H9 (cell line): ENCODE results near the gene SETD5. TPM values are rescaled to one million over a fixed set of nuclear protein-coding genes. Genes with fewer than 3 reads are reported as not detected.

Source experiments
- DNase-seq: peaks from one replicate; pipeline ENCODE4 v3.0.0-alpha.2; 2017
- H2AFZ ChIP-seq: one replicate; pipeline ENCODE4 v1.6.1; 2013; ENCODE audit warnings: mild to moderate bottlenecking, low read length, control low read depth, moderate library complexity
- H2AK5ac ChIP-seq: 2 replicates; pipeline ENCODE4 v1.6.1; 2013; ENCODE audit warnings: low read length, control low read depth, mixed read lengths; ENCODE audit not compliant: insufficient read length
- H2BK120ac ChIP-seq: one replicate; pipeline ENCODE4 v1.6.1; 2013; ENCODE audit warnings: low read depth, mild to moderate bottlenecking, low read length, control low read depth, inconsistent platforms; ENCODE audit not compliant: poor library complexity, severe bottlenecking
- H2BK12ac ChIP-seq: 2 replicates; pipeline ENCODE4 v1.6.1; 2013; ENCODE audit warnings: low read length, control low read depth, mixed read lengths, low read depth; ENCODE audit not compliant: insufficient read length
- H2BK15ac ChIP-seq: 2 replicates; pipeline ENCODE4 v1.6.1; 2013; ENCODE audit warnings: low read depth, low read length, control low read depth
- H2BK20ac ChIP-seq: one replicate; pipeline ENCODE4 v1.6.1; 2013; ENCODE audit warnings: low read depth, mild to moderate bottlenecking, low read length, control low read depth, inconsistent platforms; ENCODE audit not compliant: poor library complexity, severe bottlenecking
- H2BK5ac ChIP-seq: 2 replicates; pipeline ENCODE4 v1.6.1; 2013; ENCODE audit warnings: low read length, control low read depth, mixed read lengths; ENCODE audit not compliant: insufficient read length
- H3K14ac ChIP-seq: 2 replicates; pipeline ENCODE4 v1.6.1; 2013; ENCODE audit warnings: low read length, control low read depth; ENCODE audit not compliant: insufficient read depth
- H3K18ac ChIP-seq: 2 replicates; pipeline ENCODE4 v1.6.1; 2013; ENCODE audit warnings: low read depth, mild to moderate bottlenecking, mixed read lengths, low read length, control low read depth; ENCODE audit not compliant: insufficient read length
- H3K23ac ChIP-seq: 2 replicates; pipeline ENCODE4 v1.6.1; 2013; ENCODE audit warnings: low read length, control low read depth, mixed read lengths, low read depth; ENCODE audit not compliant: insufficient read length
- H3K23me2 ChIP-seq: 2 replicates; pipeline ENCODE4 v1.6.1; 2013; ENCODE audit warnings: low read depth, mild to moderate bottlenecking, mixed read lengths, low read length, control low read depth; ENCODE audit not compliant: insufficient read length, poor library complexity, severe bottlenecking
- H3K27ac ChIP-seq: 2 replicates; pipeline ENCODE4 v1.5.1; 2013; ENCODE audit warnings: low read length, control low read depth, mixed read lengths, low read depth; ENCODE audit not compliant: insufficient read length
- H3K27me3 ChIP-seq: 2 replicates; pipeline ENCODE4 v1.6.1; 2013; ENCODE audit warnings: low read length, control low read depth, inconsistent platforms; ENCODE audit not compliant: insufficient read depth
- H3K4ac ChIP-seq: 2 replicates; pipeline ENCODE4 v1.6.1; 2013; ENCODE audit warnings: low read depth, mild to moderate bottlenecking, control low read depth, inconsistent platforms, low read length, moderate library complexity
- H3K4me1 ChIP-seq: 2 replicates; pipeline ENCODE4 v1.6.1; 2013; ENCODE audit warnings: low read length, control low read depth, inconsistent platforms; ENCODE audit not compliant: insufficient read depth
- H3K4me2 ChIP-seq: 2 replicates; pipeline ENCODE4 v1.6.1; 2013; ENCODE audit warnings: low read length, control low read depth, mixed read lengths; ENCODE audit not compliant: insufficient read length, insufficient read depth
- H3K56ac ChIP-seq: 2 replicates; pipeline ENCODE4 v1.6.1; 2013; ENCODE audit warnings: low read depth, mild to moderate bottlenecking, mixed read lengths, low read length, control low read depth; ENCODE audit not compliant: insufficient read length
- H3K79me1 ChIP-seq: 2 replicates; pipeline ENCODE4 v1.6.1; 2013; ENCODE audit warnings: low read depth, mild to moderate bottlenecking, moderate library complexity, low read length, control low read depth, inconsistent platforms; ENCODE audit not compliant: insufficient read depth, poor library complexity, severe bottlenecking
- H3K79me2 ChIP-seq: 2 replicates; pipeline ENCODE4 v1.6.1; 2013; ENCODE audit warnings: low read length, control low read depth, inconsistent platforms; ENCODE audit not compliant: insufficient read depth
- H3K9ac ChIP-seq: 2 replicates; pipeline ENCODE4 v1.6.1; 2013; ENCODE audit warnings: low read length, control low read depth, mixed read lengths; ENCODE audit not compliant: insufficient read length; ENCODE audit errors: extremely low read depth
- H3K9me3 ChIP-seq: one replicate; pipeline ENCODE4 v1.6.1; 2013; ENCODE audit warnings: low read depth, low read length, inconsistent platforms; ENCODE audit not compliant: control insufficient read depth
- H3T11ph ChIP-seq: one replicate; pipeline ENCODE4 v1.6.1; 2013; ENCODE audit warnings: mild to moderate bottlenecking, low read length, control low read depth, inconsistent platforms
- H4K20me1 ChIP-seq: one replicate; pipeline ENCODE4 v1.6.1; 2013; ENCODE audit not compliant: control insufficient read depth, insufficient read length, insufficient read depth
- H4K5ac ChIP-seq: 2 replicates; pipeline ENCODE4 v1.6.1; 2013; ENCODE audit warnings: low read depth, mild to moderate bottlenecking, mixed read lengths, low read length, control low read depth; ENCODE audit not compliant: insufficient read length
- H4K8ac ChIP-seq: replicated peaks from 2 replicates; pipeline ENCODE4 v1.6.1; 2013; ENCODE audit warnings: low read length, control low read depth, mixed read lengths, low read depth; ENCODE audit not compliant: insufficient read length
- H4K91ac ChIP-seq: 2 replicates; pipeline ENCODE4 v1.6.1; 2013; ENCODE audit warnings: low read depth, mild to moderate bottlenecking, moderate library complexity, mixed read lengths, low read length, control low read depth; ENCODE audit not compliant: insufficient read length
- H3K27ac Mint-ChIP-seq, 3 experiments: 2 replicates in 2 of 3; 3 replicates in 1 of 3; pipeline ENCODE4 v1.8.0; 2020 to 2021; ENCODE audit warnings: mixed read lengths in 3 of 3, mild to moderate bottlenecking in 1 of 3, moderate library complexity in 1 of 3
- H3K27me3 Mint-ChIP-seq: 2 replicates; pipeline ENCODE4 v1.8.0; 2021; ENCODE audit warnings: low read depth, mild to moderate bottlenecking, moderate library complexity, mixed read lengths
- H3K36me3 Mint-ChIP-seq, 3 experiments: 2 replicates in 2 of 3; 3 replicates in 1 of 3; pipeline ENCODE4 v1.8.0; 2020 to 2021; ENCODE audit warnings: low read depth in 3 of 3, mixed read lengths in 3 of 3; ENCODE audit not compliant: insufficient read depth in 1 of 3
- H3K4me1 Mint-ChIP-seq, 2 experiments: 2 replicates each; pipeline ENCODE4 v1.8.0; 2020; ENCODE audit warnings: mixed read lengths in 2 of 2
- H3K4me3 Mint-ChIP-seq, 2 experiments: 2 replicates in 1 of 2; 3 replicates in 1 of 2; pipeline ENCODE4 v1.8.0; 2020 to 2021; ENCODE audit warnings: mild to moderate bottlenecking in 2 of 2, mixed read lengths in 2 of 2, moderate library complexity in 1 of 2
- H3K9me3 Mint-ChIP-seq, 2 experiments: 2 replicates in 1 of 2; 3 replicates in 1 of 2; pipeline ENCODE4 v1.8.0; 2020; ENCODE audit warnings: mild to moderate bottlenecking in 2 of 2, mixed read lengths in 2 of 2, moderate library complexity in 1 of 2
- CTCF ChIP-seq: fragments of 200-600 bp; sonication (generic); conservative IDR thresholded peaks from 3 replicates; pipeline ENCODE4 v1.8.0; 2021; ENCODE audit warnings: antibody characterized with exemption, mild to moderate bottlenecking
- WGBS: extraction: QIAGEN DNeasy Blood & Tissue Kit; methylation state at CpG from one replicate; pipeline ENCODE4 v1.1.7; 2013; ENCODE audit warnings: missing lambda C conversion rate, low lambda C conversion rate, mixed read lengths; ENCODE audit not compliant: insufficient read length; ENCODE audit errors: extremely low coverage; 5-methylcytosine and 5-hydroxymethylcytosine counted together
- total RNA-seq: library from RNA; stranded (reverse); gene quantifications from 2 replicates; pipeline ENCODE4 v1.2.1, GENCODE V29; 2021

Gene SETD5
- total RNA-seq, 1 experiment from 2014 or later = 207 TPM

DNA sequence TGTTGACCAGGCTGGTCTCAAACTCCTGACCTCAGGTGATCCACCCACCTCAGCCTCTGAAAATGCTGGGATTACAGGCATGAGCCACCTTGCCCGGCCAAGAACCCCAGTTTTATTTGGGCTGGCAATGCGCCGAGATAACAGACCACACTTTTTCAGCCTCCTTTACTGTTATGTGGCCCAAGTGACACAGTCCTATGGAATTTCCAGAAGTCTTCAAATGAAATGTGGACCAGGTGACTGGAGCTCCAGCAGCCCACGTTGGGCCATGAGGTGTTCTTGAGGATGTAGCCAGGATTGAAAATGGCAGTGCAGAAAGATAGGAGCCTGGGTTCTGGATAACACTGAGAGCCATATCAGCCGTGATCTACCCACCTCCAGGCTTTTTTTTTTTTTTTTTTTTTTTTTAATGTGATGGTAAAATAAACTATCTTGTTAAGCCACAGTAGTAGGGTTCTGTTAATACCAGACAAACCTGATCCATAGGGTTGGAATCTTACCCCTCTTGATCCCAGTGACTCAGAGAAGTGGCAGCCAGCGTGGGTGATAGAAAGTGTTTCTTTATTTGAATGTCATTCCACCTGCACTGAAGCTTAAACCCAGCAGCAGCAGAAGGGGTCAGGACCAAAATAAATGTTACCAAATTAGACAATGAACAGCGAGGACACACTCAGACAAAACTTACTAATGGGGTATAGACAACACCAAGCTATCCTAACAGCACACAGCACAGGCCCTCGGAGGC is 100.6 kb downstream of the SETD5 start:
- no peak overlapping the region for H3K4me2 ChIP-seq
- H3K14ac ChIP-seq = no peak overlapping the region
- no peak overlapping the region for H3K4ac ChIP-seq
- Mint-ChIP-seq H3K27me3 (peaks cover 74% of the 10 kb centered on the region), H3K4me1 (peaks cover 13 to 14% of the 10 kb centered on the region in 2 experiments), H3K36me3 (no peaks in the 10 kb centered on the region; a peak in 1 of 7 replicates), H3K9me3 (no peaks in the 10 kb centered on the region; a peak in 1 of 5 replicates), H3K27ac (no peak overlapping the region), H3K4me3 (no peak overlapping the region)
- no peaks in the 10 kb centered on the region for H3K4me1 ChIP-seq
- no peak overlapping the region for H4K8ac ChIP-seq
- WGBS = no CpG with 5 or more reads among the region's 8 CpGs
- H3K23ac ChIP-seq = no peak overlapping the region
- H4K20me1 ChIP-seq = no peaks in the 10 kb centered on the region
- no peak overlapping the region for H2BK120ac ChIP-seq
- H3K27me3 ChIP-seq = no peaks in the 10 kb centered on the region; the same call in 1 of the 2 replicates
- no peak overlapping the region for H4K5ac ChIP-seq
- no peak overlapping the region for H3K56ac ChIP-seq
- peaks cover 7% of the 10 kb centered on the region for H3K23me2 ChIP-seq
- TF ChIP-seq CTCF = no peak
- H3T11ph ChIP-seq = no peak overlapping the region
- no peak overlapping the region for H3K9ac ChIP-seq
- H3K79me2 ChIP-seq = no peaks in the 10 kb centered on the region
- H2AFZ ChIP-seq = no peak overlapping the region
- H3K9me3 ChIP-seq = no peaks in the 10 kb centered on the region
- no peaks in the 10 kb centered on the region for H3K79me1 ChIP-seq
- no peak overlapping the region for H2BK15ac ChIP-seq
- H2BK12ac ChIP-seq = no peak overlapping the region
- H2BK5ac ChIP-seq = no peak overlapping the region
- H2AK5ac ChIP-seq = no peak overlapping the region
- no peak overlapping the region for H3K27ac ChIP-seq
- DNase-seq = no peak
- H4K91ac ChIP-seq = no peak overlapping the region
- no peak overlapping the region for H3K18ac ChIP-seq
- H2BK20ac ChIP-seq = no peak overlapping the region
